Activated CD8-positive, alpha-beta memory T cell treated with anti-CD3 and anti-CD28 coated beads, Interleukin-2, amount 10 ng/mL, durations not matched to agents 7 days and 5 days (primary cell): ENCODE results near the gene TMEM240. TPM values are rescaled to one million over a fixed set of nuclear protein-coding genes. Genes with fewer than 3 reads are reported as not detected.
"Not testable (repeated sequence)": the region's sequence is repeated elsewhere in the genome, so short reads cannot be mapped to it uniquely, and the experiment has no call there.

ENCODE experiments used
- ATAC-seq: fragments of 150-1000 bp; cut with Tn5 transposase; one replicate; pipeline ENCODE4 v1.10.0; 2021; ENCODE audit warnings: moderate library complexity
- CTCF ChIA-PET: fragments of 350-600 bp; sonication (Branson Sonifier 250); formaldehyde crosslinking; loops from one replicate; lab custom pipeline; 2021; ENCODE audit warnings: antibody characterized with exemption; lab: Charles Lee
- DNase-seq: peaks from one replicate; pipeline ENCODE4 v3.0.0-alpha.2; 2020
- H3K27ac Mint-ChIP-seq: one replicate; pipeline ENCODE4 v1.8.0; 2021; ENCODE audit warnings: mild to moderate bottlenecking, mixed read lengths
- H3K27me3 Mint-ChIP-seq: one replicate; pipeline ENCODE4 v1.8.0; 2021; ENCODE audit warnings: mixed read lengths
- H3K36me3 Mint-ChIP-seq: one replicate; pipeline ENCODE4 v1.8.0; 2021; ENCODE audit warnings: mild to moderate bottlenecking, mixed read lengths
- H3K4me1 Mint-ChIP-seq: one replicate; pipeline ENCODE4 v1.8.0; 2021; ENCODE audit warnings: mixed read lengths
- H3K4me3 Mint-ChIP-seq: one replicate; pipeline ENCODE4 v1.8.0; 2021; ENCODE audit warnings: mild to moderate bottlenecking, moderate library complexity, mixed read lengths
- H3K9me3 Mint-ChIP-seq: one replicate; pipeline ENCODE4 v1.8.0; 2022; ENCODE audit warnings: low read depth, mixed read lengths
- total RNA-seq, 2 experiments: library from RNA; stranded (reverse); gene quantifications; one replicate each; pipeline ENCODE4 v1.2.3, GENCODE V29; 2021

TMEM240 gene
- total RNA-seq, 2 experiments from 2014 or later: 0.38 to 0.61 TPM

GRCh38 chr1:1541956-1542765 lies 1.7 kb upstream of the TMEM240 start:
- CTCF ChIA-PET: no interaction called here
- no peaks in the 10 kb centered on the region for H3K9me3 Mint-ChIP-seq
- ATAC-seq: no peak
- DNase-seq: no peak
- H3K27me3 Mint-ChIP-seq: no peaks in the 10 kb centered on the region
- peaks cover 5% of the 10 kb centered on the region for H3K36me3 Mint-ChIP-seq
- no peak overlapping the region for H3K27ac Mint-ChIP-seq
- no peak overlapping the region for H3K4me3 Mint-ChIP-seq
- no peaks in the 10 kb centered on the region for H3K4me1 Mint-ChIP-seq

GRCh38 chr1:1540818-1541628 lies 599 bp upstream of the TMEM240 start:
- H3K4me3 Mint-ChIP-seq: no peak overlapping the region
- no peak overlapping the region for H3K27ac Mint-ChIP-seq
- DNase-seq (no peak), ATAC-seq (no peak)
- H3K4me1 Mint-ChIP-seq: no peaks in the 10 kb centered on the region
- CTCF ChIA-PET: no interaction called here
- H3K27me3 Mint-ChIP-seq: no peaks in the 10 kb centered on the region
- H3K9me3 Mint-ChIP-seq: no peaks in the 10 kb centered on the region
- peaks cover 5% of the 10 kb centered on the region for H3K36me3 Mint-ChIP-seq

GRCh38 chr1:1539310-1540089 lies 924 bp downstream of the TMEM240 start:
- CTCF ChIA-PET: no interaction called here
- Mint-ChIP-seq H3K9me3 (no peaks in the 10 kb centered on the region), H3K27ac (no peak overlapping the region), H3K36me3 (peaks cover 5% of the 10 kb centered on the region), H3K4me3 (no peak overlapping the region), H3K27me3 (no peaks in the 10 kb centered on the region), H3K4me1 (no peaks in the 10 kb centered on the region)
- ATAC-seq (no peak), DNase-seq (no peak)

- CTCF ChIA-PET: interaction anchor here (0.7 kb wide), 1 partner anchor 34 kb away, joined by 4 read pairs; no protein-coding TSS in a partner anchor
- Mint-ChIP-seq H3K27me3 (no peaks in the 10 kb centered on the region), H3K36me3 (peaks cover 5% of the 10 kb centered on the region), H3K9me3 (no peaks in the 10 kb centered on the region), H3K27ac (no peak overlapping the region), H3K4me3 (no peak overlapping the region), H3K4me1 (no peaks in the 10 kb centered on the region)
- DNase-seq (no peak), ATAC-seq (no peak)
Observed at GRCh38 chr1:1538989-1539309, 1.5 kb downstream of the TMEM240 start.

- H3K36me3 Mint-ChIP-seq: peaks cover 5% of the 10 kb centered on the region
- no peak for DNase-seq
- no peaks in the 10 kb centered on the region for H3K9me3 Mint-ChIP-seq
- ATAC-seq: no peak
- no peaks in the 10 kb centered on the region for H3K27me3 Mint-ChIP-seq
- CTCF ChIA-PET: interaction anchor here (0.7 kb wide), 1 partner anchor 34 kb away, joined by 4 read pairs; no protein-coding TSS in a partner anchor
- H3K4me3 Mint-ChIP-seq: no peak overlapping the region
- H3K4me1 Mint-ChIP-seq: no peaks in the 10 kb centered on the region
- H3K27ac Mint-ChIP-seq: no peak overlapping the region
Observed at GRCh38 chr1:1538334-1538733, 2.1 kb downstream of the TMEM240 start.

- no peaks in the 10 kb centered on the region for H3K27me3 Mint-ChIP-seq
- CTCF ChIA-PET: no interaction called here
- no peaks in the 10 kb centered on the region for H3K4me1 Mint-ChIP-seq
- no peak overlapping the region for H3K4me3 Mint-ChIP-seq
- no peak overlapping the region for H3K27ac Mint-ChIP-seq
- no peaks in the 10 kb centered on the region for H3K9me3 Mint-ChIP-seq
- DNase-seq (no peak), ATAC-seq (no peak)
- peaks cover 6% of the 10 kb centered on the region for H3K36me3 Mint-ChIP-seq
Observed at GRCh38 chr1:1537626-1538250, 2.7 kb downstream of the TMEM240 start.

- no peak for ATAC-seq
- CTCF ChIA-PET: no interaction called here
- Mint-ChIP-seq H3K27ac (no peak overlapping the region), H3K27me3 (no peaks in the 10 kb centered on the region), H3K9me3 (peaks cover 2% of the 10 kb centered on the region), H3K4me1 (no peaks in the 10 kb centered on the region), H3K4me3 (no peak overlapping the region), H3K36me3 (peaks cover 8% of the 10 kb centered on the region)
- no peak for DNase-seq
Observed at GRCh38 chr1:1536938-1537546, 3.4 kb downstream of the TMEM240 start.

GRCh38 chr1:1536019-1536937 lies 4.1 kb downstream of the TMEM240 start:
- Mint-ChIP-seq H3K36me3 (peaks cover 8% of the 10 kb centered on the region), H3K27ac (no peak overlapping the region), H3K27me3 (no peaks in the 10 kb centered on the region), H3K4me1 (no peaks in the 10 kb centered on the region), H3K4me3 (no peak overlapping the region), H3K9me3 (peaks cover 5% of the 10 kb centered on the region)
- DNase-seq (no peak), ATAC-seq (no peak)
- CTCF ChIA-PET: no interaction called here

- Mint-ChIP-seq H3K36me3 (peaks cover 14% of the 10 kb centered on the region), H3K9me3 (peaks cover 5% of the 10 kb centered on the region), H3K4me3 (no peak overlapping the region), H3K27ac (no peak overlapping the region), H3K27me3 (no peaks in the 10 kb centered on the region), H3K4me1 (no peaks in the 10 kb centered on the region)
- DNase-seq (no peak), ATAC-seq (no peak)
- CTCF ChIA-PET: no interaction called here
Observed at GRCh38 chr1:1535201-1536018, 5.0 kb downstream of the TMEM240 start.

GRCh38 chr1:1534401-1535154 lies 5.8 kb downstream of the TMEM240 start:
- Mint-ChIP-seq H3K36me3 (peaks cover 22% of the 10 kb centered on the region), H3K27ac (no peak overlapping the region), H3K27me3 (no peaks in the 10 kb centered on the region), H3K4me3 (no peak overlapping the region), H3K9me3 (peaks cover 5% of the 10 kb centered on the region), H3K4me1 (no peaks in the 10 kb centered on the region)
- ATAC-seq (no peak), DNase-seq (no peak)
- CTCF ChIA-PET: no interaction called here

- ATAC-seq, H3K27ac Mint-ChIP-seq, CTCF ChIA-PET, H3K4me3 Mint-ChIP-seq, H3K27me3 Mint-ChIP-seq, H3K4me1 Mint-ChIP-seq, H3K9me3 Mint-ChIP-seq, DNase-seq: not testable (repeated sequence)
- H3K36me3 Mint-ChIP-seq: peaks cover 27% of the 10 kb centered on the region
Observed at GRCh38 chr1:1533894-1534291, 6.5 kb downstream of the TMEM240 start.
